Osteoblast (primary cell): Measurements from ENCODE around the gene SLC7A6OS. TPM values are rescaled to one million over a fixed set of nuclear protein-coding genes. Genes with fewer than 3 reads are reported as not detected.
A peak's percentile ranks its signal among the peaks of the same experiment; 100 is the strongest.

Experiments
- DNase-seq: peaks from one replicate; pipeline ENCODE4 v3.0.0; 2011; ENCODE audit warnings: low spot score, mixed read lengths; ENCODE audit not compliant: insufficient read length; ENCODE audit errors: missing footprints
- H2AFZ ChIP-seq: 2 replicates; pipeline ENCODE4 v1.6.0; 2011; ENCODE audit warnings: mild to moderate bottlenecking, low read length
- H3K27ac ChIP-seq: 2 replicates; pipeline ENCODE4 v1.5.1; 2011; ENCODE audit warnings: mild to moderate bottlenecking, low read depth, low read length, moderate library complexity
- H3K27me3 ChIP-seq: 2 replicates; pipeline ENCODE4 v1.6.0; 2012; ENCODE audit warnings: mild to moderate bottlenecking, control low read depth, inconsistent platforms, low read length, moderate library complexity; ENCODE audit not compliant: insufficient read depth
- H3K36me3 ChIP-seq: 2 replicates; pipeline ENCODE4 v1.5.1; 2011; ENCODE audit warnings: mild to moderate bottlenecking, low read length, control low read depth, moderate library complexity; ENCODE audit not compliant: insufficient read depth
- H3K4me1 ChIP-seq: 2 replicates; pipeline ENCODE4 v1.5.1; 2011; ENCODE audit warnings: mild to moderate bottlenecking, low read length, control low read depth, moderate library complexity; ENCODE audit not compliant: insufficient read depth
- H3K4me2 ChIP-seq: 2 replicates; pipeline ENCODE4 v1.6.0; 2011; ENCODE audit warnings: mild to moderate bottlenecking, low read length; ENCODE audit not compliant: insufficient read depth
- H3K4me3 ChIP-seq: fragments of 200-600 bp; sonication (generic); 3 replicates; pipeline ENCODE4 v1.5.1; 2012; ENCODE audit warnings: mild to moderate bottlenecking, low read length, inconsistent platforms; ENCODE audit not compliant: insufficient read depth
- H3K79me2 ChIP-seq: 2 replicates; pipeline ENCODE4 v1.6.0; 2012; ENCODE audit warnings: mild to moderate bottlenecking, low read length, control low read depth, inconsistent platforms; ENCODE audit not compliant: insufficient read depth
- H3K9me3 ChIP-seq: 2 replicates; pipeline ENCODE4 v1.5.1; 2011; ENCODE audit warnings: low read depth, low read length, control low read depth
- H4K20me1 ChIP-seq: 2 replicates; pipeline ENCODE4 v1.6.0; 2012; ENCODE audit warnings: mild to moderate bottlenecking, low read length, control low read depth; ENCODE audit not compliant: insufficient read depth
- CTCF ChIP-seq: IDR thresholded peaks from 2 replicates; pipeline ENCODE4 v1.5.1; 2011; ENCODE audit warnings: mild to moderate bottlenecking, low read depth, low read length, moderate library complexity; ENCODE audit errors: extremely low read depth
- total RNA-seq: library from RNA; depleted of rRNA; stranded (reverse); fragments of >200 nt; gene quantifications from 2 replicates; pipeline ENCODE4 v1.2.3, GENCODE V29; 2012

SLC7A6OS gene
- total RNA-seq, result 12.1 and 12.3 TPM in 2 replicates

GRCh38 chr16:68310774-68311511, at the start of gene SLC7A6OS, which contains the start of gene PRMT7:
SLC7A6OS (minus strand) TSS chr16:68310946; CDS start chr16:68310926, 20 bp downstream.
PRMT7 (plus strand) TSS chr16:68311019; CDS start chr16:68315980, 4,961 bp downstream.
- Histone ChIP-seq H3K79me2 (peaks cover 67% of the 10 kb centered on the region), H3K4me2 (peak within 1 kb of the TSS; percentile 87), H3K4me1 (peaks cover 15% of the 10 kb centered on the region), H3K36me3 (peaks cover 24% of the 10 kb centered on the region), H3K27me3 (no peaks in the 10 kb centered on the region), H4K20me1 (peaks cover 3% of the 10 kb centered on the region), H3K27ac (peak within 1 kb of the TSS; percentile 82), H3K9me3 (no peaks in the 10 kb centered on the region), H2AFZ (peak within 1 kb of the TSS; percentile 94), H3K4me3 (peak within 1 kb of the TSS; percentile 95)
- no peak for TF ChIP-seq CTCF
- DNase-seq, result peak; percentile 99

GRCh38 chr16:68359398-68360191, 48.8 kb upstream of the SLC7A6OS start:
- Histone ChIP-seq H4K20me1 (no peaks in the 10 kb centered on the region), H3K4me2 (no peak overlapping the region), H3K9me3 (no peaks in the 10 kb centered on the region), H3K27me3 (no peaks in the 10 kb centered on the region), H3K79me2 (no peaks in the 10 kb centered on the region), H3K36me3 (peaks cover 21% of the 10 kb centered on the region), H3K4me1 (peaks cover 6% of the 10 kb centered on the region), H3K27ac (no peak overlapping the region), H2AFZ (no peak overlapping the region), H3K4me3 (no peak overlapping the region)
- peak; percentile 52 for DNase-seq
- TF ChIP-seq CTCF, result no peak

GRCh38 chr16:68358951-68359350, 48.2 kb upstream of the SLC7A6OS start:
- Histone ChIP-seq H4K20me1 (no peaks in the 10 kb centered on the region), H3K79me2 (no peaks in the 10 kb centered on the region), H3K27me3 (no peaks in the 10 kb centered on the region), H3K4me1 (no peaks in the 10 kb centered on the region), H3K27ac (no peak overlapping the region), H3K4me2 (no peak overlapping the region), H3K9me3 (no peaks in the 10 kb centered on the region), H3K4me3 (no peak overlapping the region), H2AFZ (no peak overlapping the region), H3K36me3 (peaks cover 24% of the 10 kb centered on the region)
- peak; percentile 47 for DNase-seq
- no peak for TF ChIP-seq CTCF

- H3K4me2 ChIP-seq, result no peak overlapping the region
- H3K27me3 ChIP-seq, result no peaks in the 10 kb centered on the region
- H2AFZ ChIP-seq, result no peak overlapping the region
- no peaks in the 10 kb centered on the region for H4K20me1 ChIP-seq
- H3K4me3 ChIP-seq, result no peak overlapping the region
- H3K36me3 ChIP-seq, result peaks cover 34% of the 10 kb centered on the region
- no peak for TF ChIP-seq CTCF
- no peaks in the 10 kb centered on the region for H3K79me2 ChIP-seq
- peak; percentile 67 for DNase-seq
- H3K4me1 ChIP-seq, result no peaks in the 10 kb centered on the region
- H3K27ac ChIP-seq, result no peak overlapping the region
- H3K9me3 ChIP-seq, result no peaks in the 10 kb centered on the region
These were observed 47.2 kb upstream of the SLC7A6OS start for GRCh38 chr16:68357923-68358322.
